Thyroid gland (tissue), 4 donors: ENCODE results near the gene CREB3L1.

ENCODE experiments used
- POLR2A ChIP-seq, 2 donors: fragments of 450-650 bp; IDR thresholded peaks; one replicate each; pipeline ENCODE4 v1.6.1; 2017; ENCODE audit warnings: antibody characterized with exemption in 2 of 2, mild to moderate bottlenecking in 2 of 2, moderate library complexity in 1 of 2
- TF ChIP-seq, protein P1 (sequence below), 6 experiments: fragments of 200-600 bp in 3 of 6; fragments of 450-650 bp in 3 of 6; sonication (generic) in 3 of 6; IDR thresholded peaks; one replicate each; pipeline ENCODE4 v1.5.1; 2016 to 2019; ENCODE audit warnings: antibody characterized with exemption in 6 of 6, mild to moderate bottlenecking in 2 of 6, inconsistent platforms in 1 of 6, moderate library complexity in 1 of 6

DNA sequence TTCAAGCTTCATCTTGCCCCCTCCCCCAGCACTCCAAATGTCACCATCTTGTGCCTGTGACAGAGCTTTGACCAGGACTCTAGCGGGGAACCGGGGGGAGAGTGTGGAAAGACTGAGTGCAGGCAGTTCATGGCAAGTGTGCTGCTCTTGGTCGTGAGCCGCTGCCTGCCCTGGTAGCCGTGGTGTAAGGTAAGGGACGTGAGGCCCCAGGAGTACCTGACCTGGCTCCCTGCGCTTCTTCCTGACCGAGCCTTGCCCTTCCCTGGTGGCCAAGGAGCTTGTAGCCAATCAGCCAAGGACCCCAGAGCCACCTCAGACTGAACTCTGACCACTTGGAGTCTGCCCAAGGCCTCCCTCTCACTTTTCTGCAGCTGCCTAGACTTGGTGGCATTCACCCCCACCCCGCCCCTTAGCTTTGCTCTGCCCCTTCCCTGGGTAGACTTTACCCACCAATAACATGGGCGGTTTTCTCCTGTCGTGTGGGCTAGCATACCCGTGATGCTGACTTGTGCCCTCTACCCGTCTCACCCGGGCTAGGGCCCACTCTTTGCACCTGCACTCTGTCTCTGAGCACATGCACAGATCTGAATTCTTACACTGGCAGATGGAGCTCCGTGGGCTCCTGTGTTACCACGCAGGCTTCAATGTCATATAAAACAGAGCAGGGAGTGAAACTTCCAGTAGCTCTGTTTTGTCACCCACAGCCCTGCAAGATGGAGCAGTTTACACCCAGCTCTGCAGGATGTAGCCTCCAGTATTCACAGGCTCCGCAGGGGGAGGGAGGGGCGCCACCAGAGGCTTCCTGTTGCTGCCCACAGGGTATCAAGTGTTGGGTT lies 71.3 kb downstream of the CREB3L1 start:
- TF ChIP-seq, protein P1, sequence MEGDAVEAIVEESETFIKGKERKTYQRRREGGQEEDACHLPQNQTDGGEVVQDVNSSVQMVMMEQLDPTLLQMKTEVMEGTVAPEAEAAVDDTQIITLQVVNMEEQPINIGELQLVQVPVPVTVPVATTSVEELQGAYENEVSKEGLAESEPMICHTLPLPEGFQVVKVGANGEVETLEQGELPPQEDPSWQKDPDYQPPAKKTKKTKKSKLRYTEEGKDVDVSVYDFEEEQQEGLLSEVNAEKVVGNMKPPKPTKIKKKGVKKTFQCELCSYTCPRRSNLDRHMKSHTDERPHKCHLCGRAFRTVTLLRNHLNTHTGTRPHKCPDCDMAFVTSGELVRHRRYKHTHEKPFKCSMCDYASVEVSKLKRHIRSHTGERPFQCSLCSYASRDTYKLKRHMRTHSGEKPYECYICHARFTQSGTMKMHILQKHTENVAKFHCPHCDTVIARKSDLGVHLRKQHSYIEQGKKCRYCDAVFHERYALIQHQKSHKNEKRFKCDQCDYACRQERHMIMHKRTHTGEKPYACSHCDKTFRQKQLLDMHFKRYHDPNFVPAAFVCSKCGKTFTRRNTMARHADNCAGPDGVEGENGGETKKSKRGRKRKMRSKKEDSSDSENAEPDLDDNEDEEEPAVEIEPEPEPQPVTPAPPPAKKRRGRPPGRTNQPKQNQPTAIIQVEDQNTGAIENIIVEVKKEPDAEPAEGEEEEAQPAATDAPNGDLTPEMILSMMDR (IDR thresholded peaks at IDR 0.05), result no peak
- no peak for TF ChIP-seq POLR2A (IDR thresholded peaks at IDR 0.05)
